Thyroid gland (tissue), 4 donors: Measurements from ENCODE around the gene ZNF516. TPM values are rescaled to one million over a fixed set of nuclear protein-coding genes. Genes with fewer than 3 reads are reported as not detected.

Experiments
- DNase-seq, 2 donors: peaks; one replicate each; pipeline ENCODE4 v3.0.0-alpha.2; 2019
- H3K27ac ChIP-seq, 3 donors: fragments of 200-600 bp; sonication (generic); 1 replicate in 2 of 3; 2 replicates in 1 of 3; pipeline ENCODE4 v1.5.1; 2016 to 2019; ENCODE audit warnings: mild to moderate bottlenecking in 1 of 3, moderate library complexity in 1 of 3
- H3K27me3 ChIP-seq: fragments of 200-600 bp; sonication (generic); one replicate; pipeline ENCODE4 v1.5.1; 2019
- H3K36me3 ChIP-seq, 2 donors: fragments of 200-600 bp; sonication (generic); one replicate each; pipeline ENCODE4 v1.5.1; 2016 to 2019
- H3K4me1 ChIP-seq, 2 donors: fragments of 200-600 bp; sonication (generic); one replicate each; pipeline ENCODE4 v1.5.1; 2017 to 2019
- H3K4me3 ChIP-seq, 3 donors: fragments of 200-600 bp; sonication (generic); replicated peaks in 1 of 3; 1 replicate in 2 of 3; 2 replicates in 1 of 3; pipeline ENCODE4 v1.5.1; 2016; ENCODE audit warnings: mild to moderate bottlenecking in 1 of 3
- H3K9me3 ChIP-seq: fragments of 200-600 bp; sonication (generic); one replicate; pipeline ENCODE4 v1.5.1; 2017
- CTCF ChIP-seq, 6 experiments: fragments of 200-600 bp in 3 of 6; fragments of 450-650 bp in 3 of 6; sonication (generic) in 3 of 6; IDR thresholded peaks; one replicate each; pipeline ENCODE4 v1.5.1; 2016 to 2019; ENCODE audit warnings: antibody characterized with exemption in 6 of 6, mild to moderate bottlenecking in 2 of 6, inconsistent platforms in 1 of 6, moderate library complexity in 1 of 6
- POLR2A ChIP-seq, 2 donors: fragments of 450-650 bp; IDR thresholded peaks; one replicate each; pipeline ENCODE4 v1.6.1; 2017; ENCODE audit warnings: antibody characterized with exemption in 2 of 2, mild to moderate bottlenecking in 2 of 2, moderate library complexity in 1 of 2
- WGBS, 2 donors: methylation state at CpG; one replicate each; pipeline ENCODE4 v1.1.5; 2017; 5-methylcytosine and 5-hydroxymethylcytosine counted together
- intact Hi-C: fragments of 100-400 bp; cut with DNase I; formaldehyde crosslinking; loops from one replicate; pipeline ENCODE4 v1.15.1; 2023
- total RNA-seq, 4 donors: library from RNA; depleted of rRNA; stranded (reverse); fragments of >200 nt; gene quantifications; one replicate each; pipeline ENCODE4 v1.2.3, GENCODE V29; 2016

The ZNF516 gene
- total RNA-seq, 4 donors from 2014 or later, result 25.4 to 44.8 (median 28.6) TPM

- no peak overlapping the region for H3K4me3 ChIP-seq
- intact Hi-C loops, result no loop called here
Observed at GRCh38 chr18:76345901-76346300, 149.1 kb downstream of the ZNF516 start.

GRCh38 chr18:76343938-76344569 is 151.0 kb downstream of the ZNF516 start:
- no peaks in the 10 kb centered on the region for H3K27me3 ChIP-seq
- no peak overlapping the region for H3K4me3 ChIP-seq
- no peak for TF ChIP-seq CTCF (IDR thresholded peaks at IDR 0.05)
- TF ChIP-seq POLR2A (IDR thresholded peaks at IDR 0.05), result no peak
- WGBS, 2 donors, result 96 to 97% methylated on average over 3 of the region's 3 CpGs
- no peaks in the 10 kb centered on the region for H3K36me3 ChIP-seq
- intact Hi-C loops, result no loop called here
- H3K4me1 ChIP-seq, result peaks cover 5 to 11% of the 10 kb centered on the region in 2 donors
- H3K9me3 ChIP-seq, result no peaks in the 10 kb centered on the region
- no peak for DNase-seq
- no peak overlapping the region for H3K27ac ChIP-seq

More at GRCh38 chr18:76345901-76346300, 149.1 kb downstream of the ZNF516 start:
- H3K4me1 ChIP-seq, result peaks cover 5 to 11% of the 10 kb centered on the region in 2 donors
- H3K36me3 ChIP-seq, result no peaks in the 10 kb centered on the region
- no peaks in the 10 kb centered on the region for H3K9me3 ChIP-seq
- no peaks in the 10 kb centered on the region for H3K27me3 ChIP-seq
- 90 to 96% methylated on average over 4 of the region's 4 CpGs for WGBS, 2 donors
- TF ChIP-seq POLR2A (IDR thresholded peaks at IDR 0.05) (no peak), CTCF (IDR thresholded peaks at IDR 0.05) (no peak)
- DNase-seq, result no peak
- H3K27ac ChIP-seq, result no peak overlapping the region

GRCh38 chr18:76340410-76340809 is 154.6 kb downstream of the ZNF516 start:
- Histone ChIP-seq H3K27me3 (no peaks in the 10 kb centered on the region), H3K9me3 (no peaks in the 10 kb centered on the region), H3K4me3 (no peak overlapping the region), H3K27ac (no peak overlapping the region), H3K36me3 (no peaks in the 10 kb centered on the region), H3K4me1 (no peaks in the 10 kb centered on the region)
- 88 to 92% methylated on average over 2 of the region's 2 CpGs for WGBS, 2 donors
- intact Hi-C loops, result no loop called here
- TF ChIP-seq POLR2A (IDR thresholded peaks at IDR 0.05), result no peak
- TF ChIP-seq CTCF (IDR thresholded peaks at IDR 0.05), result no peak
- DNase-seq, result no peak

GRCh38 chr18:76339246-76339620 is 155.8 kb downstream of the ZNF516 start:
- no peaks in the 10 kb centered on the region for H3K9me3 ChIP-seq
- TF ChIP-seq CTCF (IDR thresholded peaks at IDR 0.05), result no peak
- TF ChIP-seq POLR2A (IDR thresholded peaks at IDR 0.05), result no peak
- WGBS, 2 donors, result 71 to 75% methylated on average over 2 of the region's 2 CpGs
- no peaks in the 10 kb centered on the region for H3K4me1 ChIP-seq
- DNase-seq, result no peak
- H3K27me3 ChIP-seq, result no peaks in the 10 kb centered on the region
- intact Hi-C loops, result no loop called here
- H3K4me3 ChIP-seq, result no peak overlapping the region
- H3K36me3 ChIP-seq, result no peaks in the 10 kb centered on the region
- no peak overlapping the region for H3K27ac ChIP-seq

GRCh38 chr18:76338619-76339245 is 156.3 kb downstream of the ZNF516 start:
- DNase-seq, result no peak
- H3K27ac ChIP-seq, result no peak overlapping the region
- no peaks in the 10 kb centered on the region for H3K9me3 ChIP-seq
- TF ChIP-seq CTCF (IDR thresholded peaks at IDR 0.05), result no peak
- TF ChIP-seq POLR2A (IDR thresholded peaks at IDR 0.05), result no peak
- WGBS, 2 donors, result 78 to 87% methylated on average over 5 of the region's 5 CpGs
- intact Hi-C loops, result no loop called here
- no peaks in the 10 kb centered on the region for H3K36me3 ChIP-seq
- no peaks in the 10 kb centered on the region for H3K27me3 ChIP-seq
- H3K4me3 ChIP-seq, result no peak overlapping the region
- no peaks in the 10 kb centered on the region for H3K4me1 ChIP-seq
